ENCODE results near the gene ZNF609.
"Not testable (repeated sequence)": the region's sequence is repeated elsewhere in the genome, so short reads cannot be mapped to it uniquely, and the experiment has no call there.

DNA sequence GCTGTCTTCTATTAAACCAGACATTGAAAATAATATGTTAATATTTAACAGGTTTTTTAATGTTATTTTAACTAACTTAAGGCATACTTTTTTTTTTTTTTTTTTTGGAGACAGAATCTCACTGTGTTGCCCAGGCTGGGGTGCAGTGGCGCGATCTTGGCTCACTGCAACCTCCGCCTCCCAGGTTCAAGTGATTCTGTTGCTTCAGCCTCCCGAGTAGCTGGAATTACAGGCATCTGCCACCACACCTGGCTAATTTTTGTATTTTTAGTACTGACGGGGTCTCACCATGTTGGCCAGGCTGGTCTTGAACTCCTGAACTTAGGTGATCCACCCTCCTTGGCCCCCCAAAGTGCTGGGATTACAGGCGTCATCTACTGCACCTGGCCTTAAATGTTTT is 147.0 kb downstream of the ZNF609 start:
- not testable (repeated sequence) for TF ChIP-seq RAD21 (IDR thresholded peaks at IDR 0.05; ENCODE audit: low read depth); CEBPB (IDR thresholded peaks at IDR 0.05; ENCODE audit: low read depth); POLR2AphosphoS5 (IDR thresholded peaks at IDR 0.05; ENCODE audit: low read depth, low read length); EZH2 (IDR thresholded peaks at IDR 0.05); REST (IDR thresholded peaks at IDR 0.05; ENCODE audit: low read depth); EZH2phosphoT487 (IDR thresholded peaks at IDR 0.05; ENCODE audit: borderline replicate concordance); TCF7L2 (IDR thresholded peaks at IDR 0.05; ENCODE audit: borderline replicate concordance, extremely low read depth, insufficient read depth, insufficient read length); SP1 (IDR thresholded peaks at IDR 0.05; ENCODE audit: low read depth)
- TF ChIP-seq, protein P1, sequence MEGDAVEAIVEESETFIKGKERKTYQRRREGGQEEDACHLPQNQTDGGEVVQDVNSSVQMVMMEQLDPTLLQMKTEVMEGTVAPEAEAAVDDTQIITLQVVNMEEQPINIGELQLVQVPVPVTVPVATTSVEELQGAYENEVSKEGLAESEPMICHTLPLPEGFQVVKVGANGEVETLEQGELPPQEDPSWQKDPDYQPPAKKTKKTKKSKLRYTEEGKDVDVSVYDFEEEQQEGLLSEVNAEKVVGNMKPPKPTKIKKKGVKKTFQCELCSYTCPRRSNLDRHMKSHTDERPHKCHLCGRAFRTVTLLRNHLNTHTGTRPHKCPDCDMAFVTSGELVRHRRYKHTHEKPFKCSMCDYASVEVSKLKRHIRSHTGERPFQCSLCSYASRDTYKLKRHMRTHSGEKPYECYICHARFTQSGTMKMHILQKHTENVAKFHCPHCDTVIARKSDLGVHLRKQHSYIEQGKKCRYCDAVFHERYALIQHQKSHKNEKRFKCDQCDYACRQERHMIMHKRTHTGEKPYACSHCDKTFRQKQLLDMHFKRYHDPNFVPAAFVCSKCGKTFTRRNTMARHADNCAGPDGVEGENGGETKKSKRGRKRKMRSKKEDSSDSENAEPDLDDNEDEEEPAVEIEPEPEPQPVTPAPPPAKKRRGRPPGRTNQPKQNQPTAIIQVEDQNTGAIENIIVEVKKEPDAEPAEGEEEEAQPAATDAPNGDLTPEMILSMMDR (IDR thresholded peaks at IDR 0.05 in 2 of 3, conservative IDR thresholded peaks at IDR 0.05 in 1 of 3; ENCODE audit: borderline replicate concordance in 1 of 3, insufficient read depth in 1 of 3, low read depth in 2 of 3, low read length in 2 of 3) = not testable (repeated sequence)
